Spleen (tissue), 7 donors: ENCODE results near the gene VAMP2.

Experiments used
- CTCF ChIP-seq, 11 experiments: fragments of 200-600 bp in 7 of 11; fragments of 450-650 bp in 4 of 11; sonication (generic) in 4 of 11; IDR thresholded peaks in 8 of 11; conservative IDR thresholded peaks in 3 of 11; 1 replicate in 7 of 11; 2 replicates in 4 of 11; pipeline versions ENCODE4 v1.4.0 to v1.8.0; 2016 to 2021; ENCODE audit warnings: antibody characterized with exemption in 11 of 11, inconsistent platforms in 4 of 11, mild to moderate bottlenecking in 1 of 11
- POLR2A ChIP-seq, 3 donors: fragments of 450-650 bp; IDR thresholded peaks; one replicate each; pipeline ENCODE4 v1.5.1; 2017; ENCODE audit warnings: antibody characterized with exemption in 3 of 3, mild to moderate bottlenecking in 1 of 3
- donor health status: DM: no; HTN: no; CAD: no; lungs with moderate emphysema.
- donor health status: DM: no; HTN: no; CAD: no.
- donor health status: DM: no; HTN: no; CAD: no.

DNA sequence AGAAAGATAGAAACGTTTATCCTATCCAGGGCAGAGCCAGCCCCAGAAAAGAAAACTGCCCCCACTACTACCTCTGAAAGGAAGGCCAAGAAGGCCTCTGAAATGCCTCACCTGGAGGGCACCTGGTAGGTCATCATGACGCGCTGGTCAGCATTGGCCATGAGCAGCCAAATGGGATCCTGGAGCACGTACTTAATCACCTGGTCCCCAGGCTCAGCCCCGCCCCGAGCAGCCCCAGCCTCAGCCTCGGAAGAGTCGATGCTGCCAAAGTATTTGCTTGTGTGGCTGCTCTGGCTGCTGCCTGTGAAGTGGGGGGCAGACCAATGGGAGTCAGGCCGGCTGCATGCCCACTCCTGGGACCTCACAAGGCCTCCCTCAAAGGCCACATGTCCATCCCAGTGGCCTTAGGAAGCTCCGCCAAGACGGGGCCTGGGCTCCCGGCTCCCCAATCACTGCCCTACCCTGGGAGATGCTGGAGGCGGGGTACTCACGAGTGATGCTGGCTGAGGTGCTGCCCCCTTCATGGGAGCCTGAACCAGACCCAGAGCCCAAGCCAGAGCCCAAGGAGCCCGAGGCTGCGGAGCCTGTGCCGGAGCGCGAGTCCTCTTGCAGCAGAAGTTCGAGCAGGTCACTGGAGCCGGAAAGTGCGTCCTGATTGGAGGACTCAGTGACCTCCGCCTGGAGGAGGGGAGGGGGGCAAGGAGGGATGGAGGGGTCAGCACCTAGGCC lies 20.4 kb downstream of the VAMP2 start:
- TF ChIP-seq CTCF (IDR thresholded peaks at IDR 0.05 in 8 of 11, conservative IDR thresholded peaks at IDR 0.05 in 3 of 11) = no peak
- TF ChIP-seq POLR2A (IDR thresholded peaks at IDR 0.05) = no peak
